ENCODE measurements around the gene CHPT1. TPM values are rescaled to one million over a fixed set of nuclear protein-coding genes. Genes with fewer than 3 reads are reported as not detected.
"Not testable (repeated sequence)": the region's sequence is repeated elsewhere in the genome, so short reads cannot be mapped to it uniquely, and the experiment has no call there.

The CHPT1 gene
- total RNA-seq, 1 donor from 2014 or later: 42.7 TPM

DNA sequence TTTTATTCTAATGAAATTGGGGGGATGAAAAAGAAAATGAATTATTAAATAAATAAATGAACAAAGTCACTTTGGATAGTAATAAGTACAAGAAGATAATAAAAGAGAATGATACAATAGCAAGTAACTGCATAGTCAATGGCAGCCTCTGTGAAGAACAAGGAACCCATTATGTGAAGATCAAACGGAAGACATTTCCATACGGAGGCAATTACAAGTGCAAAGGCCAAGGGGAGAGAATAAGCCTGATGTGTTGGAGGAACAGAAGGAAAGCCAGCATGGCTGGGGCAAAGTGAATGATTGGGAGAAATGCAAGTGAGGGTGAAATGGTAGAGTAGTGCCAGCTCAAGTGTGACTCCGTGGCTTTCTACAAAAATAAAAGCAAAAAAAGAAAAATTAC, 43.9 kb upstream of the CHPT1 start:
- Mint-ChIP-seq H3K27me3 (no peaks in the 10 kb centered on the region), H3K27ac (no peak overlapping the region), H3K9me3 (no peaks in the 10 kb centered on the region), H3K36me3 (ENCODE audit: low read depth) (no peaks in the 10 kb centered on the region), H3K4me1 (peaks cover 24% of the 10 kb centered on the region), H3K4me3 (no peak overlapping the region)
- no peak for DNase-seq
- no peak for ATAC-seq (ENCODE audit: low read depth)
- CTCF ChIA-PET: no interaction called here
- TF ChIP-seq, protein P1, sequence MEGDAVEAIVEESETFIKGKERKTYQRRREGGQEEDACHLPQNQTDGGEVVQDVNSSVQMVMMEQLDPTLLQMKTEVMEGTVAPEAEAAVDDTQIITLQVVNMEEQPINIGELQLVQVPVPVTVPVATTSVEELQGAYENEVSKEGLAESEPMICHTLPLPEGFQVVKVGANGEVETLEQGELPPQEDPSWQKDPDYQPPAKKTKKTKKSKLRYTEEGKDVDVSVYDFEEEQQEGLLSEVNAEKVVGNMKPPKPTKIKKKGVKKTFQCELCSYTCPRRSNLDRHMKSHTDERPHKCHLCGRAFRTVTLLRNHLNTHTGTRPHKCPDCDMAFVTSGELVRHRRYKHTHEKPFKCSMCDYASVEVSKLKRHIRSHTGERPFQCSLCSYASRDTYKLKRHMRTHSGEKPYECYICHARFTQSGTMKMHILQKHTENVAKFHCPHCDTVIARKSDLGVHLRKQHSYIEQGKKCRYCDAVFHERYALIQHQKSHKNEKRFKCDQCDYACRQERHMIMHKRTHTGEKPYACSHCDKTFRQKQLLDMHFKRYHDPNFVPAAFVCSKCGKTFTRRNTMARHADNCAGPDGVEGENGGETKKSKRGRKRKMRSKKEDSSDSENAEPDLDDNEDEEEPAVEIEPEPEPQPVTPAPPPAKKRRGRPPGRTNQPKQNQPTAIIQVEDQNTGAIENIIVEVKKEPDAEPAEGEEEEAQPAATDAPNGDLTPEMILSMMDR (IDR thresholded peaks at IDR 0.05): no peak
- intact Hi-C loops (cut with micrococcal nuclease): no loop called here
- POLR2A ChIA-PET: no interaction called here

DNA sequence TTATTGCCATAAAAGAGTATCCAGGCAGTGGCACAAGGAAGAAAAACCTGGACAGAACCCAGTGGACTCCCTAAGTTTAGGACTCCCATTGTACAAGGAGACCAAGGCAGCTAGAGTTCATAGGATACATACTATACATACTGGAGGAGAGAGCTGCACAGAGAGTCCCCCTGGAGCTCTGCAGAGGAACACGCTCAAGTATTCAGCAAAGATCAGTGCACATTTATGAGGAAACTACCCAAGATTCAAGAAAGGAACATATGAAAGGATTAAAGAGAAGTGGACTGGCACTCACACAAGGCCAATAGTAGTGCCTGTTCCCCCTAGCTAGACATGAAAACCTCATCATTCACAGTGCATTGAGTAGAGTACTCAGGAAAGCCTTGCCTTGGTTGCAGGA, 43.0 kb upstream of the CHPT1 start:
- ATAC-seq (ENCODE audit: low read depth) (no peak), DNase-seq (no peak)
- Mint-ChIP-seq H3K36me3 (ENCODE audit: low read depth) (no peaks in the 10 kb centered on the region), H3K27me3 (no peaks in the 10 kb centered on the region), H3K9me3 (no peaks in the 10 kb centered on the region), H3K4me3 (no peak overlapping the region), H3K27ac (no peak overlapping the region), H3K4me1 (peaks cover 24% of the 10 kb centered on the region)
- intact Hi-C loops (cut with micrococcal nuclease): no loop called here
- TF ChIP-seq, protein P1 (IDR thresholded peaks at IDR 0.05): no peak
- ChIA-PET CTCF (no interaction called here), POLR2A (interaction anchor here (0.5 to 1.2 kb wide), 3 partner anchors 8 to 224 kb away, joined by 3 to 4 read pairs (median 4); no protein-coding TSS in a partner anchor)

DNA sequence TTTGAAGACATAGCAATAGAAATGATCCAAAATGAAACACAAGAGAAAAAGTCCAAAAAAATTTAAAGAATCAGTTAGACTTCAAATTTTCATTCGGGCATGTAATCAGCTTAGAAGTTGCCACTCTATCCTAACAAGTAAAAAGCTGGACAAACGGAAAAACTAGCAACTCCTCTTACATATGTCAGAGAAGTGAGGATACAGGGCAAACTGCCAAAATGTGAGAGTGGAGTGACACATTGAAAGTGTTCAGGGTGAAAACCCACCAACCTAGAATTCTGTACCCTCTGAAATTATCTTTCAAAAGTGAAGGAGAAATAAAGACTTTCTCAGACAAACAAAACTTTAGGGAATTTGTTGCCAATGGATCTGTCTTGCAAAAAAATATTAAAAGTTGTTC, 42.0 kb upstream of the CHPT1 start:
- DNase-seq (no peak), ATAC-seq (ENCODE audit: low read depth) (no peak)
- ChIA-PET CTCF (no interaction called here), POLR2A (interaction anchor here (0.9 to 1.2 kb wide), 2 partner anchors 9 to 21 kb away, joined by 3 to 4 read pairs; no protein-coding TSS in a partner anchor)
- Mint-ChIP-seq H3K27me3 (no peaks in the 10 kb centered on the region), H3K9me3 (peaks cover 7% of the 10 kb centered on the region), H3K36me3 (ENCODE audit: low read depth) (no peaks in the 10 kb centered on the region), H3K27ac (no peak overlapping the region), H3K4me3 (no peak overlapping the region), H3K4me1 (peaks cover 26% of the 10 kb centered on the region)
- TF ChIP-seq, protein P1 (IDR thresholded peaks at IDR 0.05): no peak
- intact Hi-C loops (cut with micrococcal nuclease): no loop called here

DNA sequence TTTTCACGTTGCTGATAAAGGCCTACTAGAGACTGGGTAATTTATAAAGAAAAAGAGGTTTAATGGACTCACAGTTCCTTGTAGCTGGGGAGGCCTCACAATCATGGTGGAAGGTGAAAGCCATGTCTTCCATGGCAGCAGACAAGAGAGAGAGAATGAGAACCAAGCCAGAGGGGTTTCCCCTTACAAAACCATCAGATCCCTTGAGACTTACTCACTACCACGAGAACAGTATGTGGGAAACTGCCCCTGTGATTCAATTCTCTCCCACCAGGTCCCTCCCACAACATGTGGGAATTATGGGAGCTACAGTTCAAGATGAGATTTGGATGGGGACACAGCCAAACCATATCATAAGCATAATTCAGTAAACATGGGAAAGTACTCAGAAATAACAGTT, 36.8 kb upstream of the CHPT1 start:
- CTCF ChIA-PET; H3K27me3 Mint-ChIP-seq; DNase-seq; intact Hi-C loops (cut with micrococcal nuclease); POLR2A ChIA-PET; H3K9me3 Mint-ChIP-seq; H3K27ac Mint-ChIP-seq; H3K4me3 Mint-ChIP-seq; ATAC-seq (ENCODE audit: low read depth); H3K36me3 Mint-ChIP-seq (ENCODE audit: low read depth): not testable (repeated sequence)
- peaks cover 21% of the 10 kb centered on the region for H3K4me1 Mint-ChIP-seq

DNA sequence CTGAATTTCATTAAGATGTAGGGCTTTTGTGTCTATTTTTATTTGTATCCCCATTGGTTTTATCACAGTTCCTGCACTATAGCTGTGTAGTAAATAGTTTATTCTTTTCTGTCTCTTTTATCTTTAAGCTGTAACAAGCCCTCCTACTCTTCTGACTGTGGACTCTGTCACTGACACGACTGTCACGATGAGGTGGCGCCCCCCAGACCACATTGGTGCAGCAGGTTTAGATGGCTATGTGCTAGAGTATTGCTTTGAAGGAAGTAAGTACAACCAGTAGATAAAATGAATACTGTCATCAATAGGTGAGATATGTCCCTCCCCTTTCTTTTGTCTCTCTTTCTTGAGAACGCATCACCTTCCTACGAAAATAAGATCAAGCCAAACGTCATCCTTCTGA, 34.1 kb upstream of the CHPT1 start:
- peaks cover 11% of the 10 kb centered on the region for H3K4me1 Mint-ChIP-seq
- no peak overlapping the region for H3K27ac Mint-ChIP-seq
- no peak for DNase-seq
- no peaks in the 10 kb centered on the region for H3K36me3 Mint-ChIP-seq (ENCODE audit: low read depth)
- H3K27me3 Mint-ChIP-seq: no peaks in the 10 kb centered on the region
- TF ChIP-seq, protein P1 (IDR thresholded peaks at IDR 0.05): no peak
- ChIA-PET CTCF (no interaction called here), POLR2A (interaction anchor here (1.0 kb wide), 1 partner anchor 12 kb away, joined by 5 read pairs; no protein-coding TSS in a partner anchor)
- intact Hi-C loops (cut with micrococcal nuclease): no loop called here
- H3K4me3 Mint-ChIP-seq: no peak overlapping the region
- peaks cover 9% of the 10 kb centered on the region for H3K9me3 Mint-ChIP-seq
- ATAC-seq (ENCODE audit: low read depth): no peak

DNA sequence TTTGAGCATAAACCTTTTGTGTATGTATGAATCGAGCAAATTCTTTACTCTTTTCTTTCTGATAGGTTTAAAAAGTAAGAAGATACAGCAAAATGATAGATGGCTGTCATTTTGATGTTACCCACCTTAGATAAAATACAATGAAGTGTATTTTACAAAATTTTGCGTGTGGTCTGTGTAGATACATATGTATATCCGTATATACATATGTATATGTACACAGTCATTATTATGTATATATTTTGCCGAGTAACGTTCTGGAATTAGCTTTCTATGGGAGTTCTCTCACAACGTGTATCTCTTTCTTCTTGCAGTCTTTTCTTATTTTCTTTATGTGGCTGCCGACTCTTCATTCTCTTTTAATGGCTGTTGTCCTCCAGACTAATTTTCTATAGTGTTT, 32.4 kb upstream of the CHPT1 start:
- intact Hi-C loops (cut with micrococcal nuclease): no loop called here
- TF ChIP-seq, protein P1 (IDR thresholded peaks at IDR 0.05): no peak
- DNase-seq: no peak
- Mint-ChIP-seq H3K4me3 (no peak overlapping the region), H3K36me3 (ENCODE audit: low read depth) (no peaks in the 10 kb centered on the region), H3K9me3 (peaks cover 6% of the 10 kb centered on the region), H3K27me3 (no peaks in the 10 kb centered on the region), H3K4me1 (peaks cover 12% of the 10 kb centered on the region), H3K27ac (no peak overlapping the region)
- CTCF ChIA-PET: no interaction called here
- POLR2A ChIA-PET: no interaction called here
- ATAC-seq (ENCODE audit: low read depth): no peak
